Measurements from ENCODE around the gene MUS81. TPM values are rescaled to one million over a fixed set of nuclear protein-coding genes. Genes with fewer than 3 reads are reported as not detected.

MUS81 gene
- total and polyA plus RNA-seq, 9 of the 15 experiments (the other 6 are each of a cell fraction or from before 2014, with no cell fraction given): 13.4 to 118 (median 53.7) TPM

GRCh38 chr11:65817835-65818680 is 42.2 kb upstream of the MUS81 start (continued):
- TF ChIP-seq RREB1 (CRISPR knock-in tag; IDR thresholded peaks at IDR 0.05) (0 out of 2 replicates have a peak, but pooled peaks have one; percentile 43), ILF3 (IDR thresholded peaks at IDR 0.05; ENCODE audit: borderline replicate concordance) (no peak), XRCC4 (IDR thresholded peaks at IDR 0.05; ENCODE audit: extremely low read depth, insufficient read depth, insufficient read length) (no peak), ILK (tag; IDR thresholded peaks at IDR 0.05; ENCODE audit: borderline replicate concordance, low read depth) (no peak), POLR2AphosphoS2 (IDR thresholded peaks at IDR 0.05; ENCODE audit: low read length) (no peak), HDGF (IDR thresholded peaks at IDR 0.05) (no peak), ATF1 (CRISPR knock-in tag; IDR thresholded peaks at IDR 0.05) (no peak), ATF1 (tag; IDR thresholded peaks at IDR 0.05) (peak; percentile 64), HNRNPH1 (optimal IDR thresholded peaks at IDR 0.05; ENCODE audit: low read depth, low read length) (no peak), TAF7 (tag; IDR thresholded peaks at IDR 0.05) (no peak), RBM25 (IDR thresholded peaks at IDR 0.05; ENCODE audit: low read depth, low read length, severe bottlenecking) (peak; percentile 75), RFX5 (IDR thresholded peaks at IDR 0.05; ENCODE audit: low read depth, low read length) (no peak), CTCF (IDR thresholded peaks at IDR 0.05 in 2 of 3, conservative IDR thresholded peaks at IDR 0.05 in 1 of 3; ENCODE audit: insufficient read depth in 2 of 3, low read depth in 1 of 3, low read length in 3 of 3) (peak; percentile 95 to 99 (median 99)), ZNF57 (CRISPR knock-in tag; IDR thresholded peaks at IDR 0.05) (no peak), SRSF1 (IDR thresholded peaks at IDR 0.05; ENCODE audit: low read depth, low read length) (no peak), MCM7 (IDR thresholded peaks at IDR 0.05) (no peak)
- TF ChIP-seq, protein P1, sequence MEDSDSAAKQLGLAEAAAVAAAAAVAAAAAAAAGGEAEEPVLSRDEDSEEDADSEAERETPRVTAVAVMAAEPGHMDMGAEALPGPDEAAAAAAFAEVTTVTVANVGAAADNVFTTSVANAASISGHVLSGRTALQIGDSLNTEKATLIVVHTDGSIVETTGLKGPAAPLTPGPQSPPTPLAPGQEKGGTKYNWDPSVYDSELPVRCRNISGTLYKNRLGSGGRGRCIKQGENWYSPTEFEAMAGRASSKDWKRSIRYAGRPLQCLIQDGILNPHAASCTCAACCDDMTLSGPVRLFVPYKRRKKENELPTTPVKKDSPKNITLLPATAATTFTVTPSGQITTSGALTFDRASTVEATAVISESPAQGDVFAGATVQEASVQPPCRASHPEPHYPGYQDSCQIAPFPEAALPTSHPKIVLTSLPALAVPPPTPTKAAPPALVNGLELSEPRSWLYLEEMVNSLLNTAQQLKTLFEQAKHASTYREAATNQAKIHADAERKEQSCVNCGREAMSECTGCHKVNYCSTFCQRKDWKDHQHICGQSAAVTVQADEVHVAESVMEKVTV (CRISPR knock-in tag; IDR thresholded peaks at IDR 0.05): peak; percentile 85
- TF ChIP-seq, protein P2, sequence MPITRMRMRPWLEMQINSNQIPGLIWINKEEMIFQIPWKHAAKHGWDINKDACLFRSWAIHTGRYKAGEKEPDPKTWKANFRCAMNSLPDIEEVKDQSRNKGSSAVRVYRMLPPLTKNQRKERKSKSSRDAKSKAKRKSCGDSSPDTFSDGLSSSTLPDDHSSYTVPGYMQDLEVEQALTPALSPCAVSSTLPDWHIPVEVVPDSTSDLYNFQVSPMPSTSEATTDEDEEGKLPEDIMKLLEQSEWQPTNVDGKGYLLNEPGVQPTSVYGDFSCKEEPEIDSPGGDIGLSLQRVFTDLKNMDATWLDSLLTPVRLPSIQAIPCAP (CRISPR knock-in tag; IDR thresholded peaks at IDR 0.05; ENCODE audit: borderline replicate concordance): no peak
